B cell (primary cell): ENCODE data around the gene PAPLN.

Experiments
- EZH2 ChIP-seq: IDR thresholded peaks from 2 replicates; pipeline ENCODE4 v1.6.1; 2012; ENCODE audit warnings: borderline replicate concordance, low read depth, mild to moderate bottlenecking, moderate library complexity, low read length; ENCODE audit not compliant: insufficient read depth, poor library complexity, severe bottlenecking
- TF ChIP-seq, protein P1 (sequence below): fragments of 200-600 bp; IDR thresholded peaks from one replicate; pipeline ENCODE4 v1.8.0; 2022; ENCODE audit warnings: antibody characterized with exemption, mild to moderate bottlenecking

DNA sequence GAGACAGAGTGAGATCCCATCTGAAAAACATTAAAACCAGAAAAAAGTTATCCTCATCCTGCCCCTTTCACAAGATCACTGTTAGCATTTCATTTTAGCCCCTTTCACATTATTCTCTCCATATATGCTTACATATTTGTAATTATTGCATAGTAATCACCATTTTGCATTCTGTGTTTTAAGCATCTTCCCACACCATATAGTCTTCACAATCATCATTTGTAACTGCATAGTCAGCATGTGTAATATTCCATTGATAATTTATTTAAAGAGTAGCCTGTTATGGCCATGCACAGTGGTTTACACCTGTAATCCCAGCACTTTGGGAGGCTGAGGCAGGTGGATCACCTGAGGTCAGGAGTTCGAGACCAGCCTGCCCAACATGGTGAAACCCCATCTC, 11.8 kb downstream of the PAPLN start:
- TF ChIP-seq, protein P1, sequence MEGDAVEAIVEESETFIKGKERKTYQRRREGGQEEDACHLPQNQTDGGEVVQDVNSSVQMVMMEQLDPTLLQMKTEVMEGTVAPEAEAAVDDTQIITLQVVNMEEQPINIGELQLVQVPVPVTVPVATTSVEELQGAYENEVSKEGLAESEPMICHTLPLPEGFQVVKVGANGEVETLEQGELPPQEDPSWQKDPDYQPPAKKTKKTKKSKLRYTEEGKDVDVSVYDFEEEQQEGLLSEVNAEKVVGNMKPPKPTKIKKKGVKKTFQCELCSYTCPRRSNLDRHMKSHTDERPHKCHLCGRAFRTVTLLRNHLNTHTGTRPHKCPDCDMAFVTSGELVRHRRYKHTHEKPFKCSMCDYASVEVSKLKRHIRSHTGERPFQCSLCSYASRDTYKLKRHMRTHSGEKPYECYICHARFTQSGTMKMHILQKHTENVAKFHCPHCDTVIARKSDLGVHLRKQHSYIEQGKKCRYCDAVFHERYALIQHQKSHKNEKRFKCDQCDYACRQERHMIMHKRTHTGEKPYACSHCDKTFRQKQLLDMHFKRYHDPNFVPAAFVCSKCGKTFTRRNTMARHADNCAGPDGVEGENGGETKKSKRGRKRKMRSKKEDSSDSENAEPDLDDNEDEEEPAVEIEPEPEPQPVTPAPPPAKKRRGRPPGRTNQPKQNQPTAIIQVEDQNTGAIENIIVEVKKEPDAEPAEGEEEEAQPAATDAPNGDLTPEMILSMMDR = no peak
- TF ChIP-seq EZH2 = no peak
